Keratinocyte (primary cell): ENCODE data around the gene ZDHHC20. TPM values are rescaled to one million over a fixed set of nuclear protein-coding genes. Genes with fewer than 3 reads are reported as not detected.

ENCODE experiments used
- DNase-seq: peaks from one replicate; pipeline ENCODE4 v3.0.0-alpha.2; 2011; ENCODE audit warnings: low read depth, missing footprints, low spot score
- FAIRE-seq: peaks from 2 replicates; lab custom pipeline; 2011; peaks lifted over from hg19 to GRCh38; lab: Jason Lieb, UNC
- H2AFZ ChIP-seq: 2 replicates; pipeline ENCODE4 v1.6.0; 2012; ENCODE audit warnings: low read length, control low read depth, inconsistent platforms; ENCODE audit not compliant: control insufficient read depth
- H3K27ac ChIP-seq: 2 replicates; pipeline ENCODE4 v1.5.1; 2011; ENCODE audit warnings: low read length; ENCODE audit not compliant: control insufficient read depth, insufficient read depth
- H3K27me3 ChIP-seq: 3 replicates; pipeline ENCODE4 v1.6.0; 2011; ENCODE audit warnings: low read length; ENCODE audit not compliant: control insufficient read depth, insufficient read depth; ENCODE audit errors: extremely low read depth
- H3K36me3 ChIP-seq, 2 experiments: 2 replicates in 1 of 2; 3 replicates in 1 of 2; pipeline ENCODE4 v1.5.1; 2011; ENCODE audit warnings: low read length in 2 of 2, mild to moderate bottlenecking in 1 of 2; ENCODE audit not compliant: control insufficient read depth in 2 of 2, insufficient read depth in 2 of 2; ENCODE audit errors: extremely low read depth in 1 of 2
- H3K4me1 ChIP-seq: 3 replicates; pipeline ENCODE4 v1.5.1; 2011; ENCODE audit warnings: low read length; ENCODE audit not compliant: control insufficient read depth, insufficient read depth; ENCODE audit errors: extremely low read depth
- H3K4me2 ChIP-seq: 3 replicates; pipeline ENCODE4 v1.6.0; 2011; ENCODE audit warnings: low read depth, low read length; ENCODE audit not compliant: control insufficient read depth, insufficient read depth; ENCODE audit errors: extremely low read depth
- H3K4me3 ChIP-seq, 3 experiments: fragments of 200-600 bp in 1 of 3; sonication (generic) in 1 of 3; 2 replicates in 2 of 3; 3 replicates in 1 of 3; pipeline ENCODE4 v1.5.1; 2011 to 2016; ENCODE audit warnings: low read length in 3 of 3, mild to moderate bottlenecking in 3 of 3, control low read depth in 2 of 3, inconsistent platforms in 1 of 3, low read depth in 1 of 3, mixed read lengths in 1 of 3, mixed run types in 1 of 3, moderate library complexity in 1 of 3; ENCODE audit not compliant: control insufficient read depth in 2 of 3, insufficient read depth in 2 of 3; ENCODE audit errors: extremely low read depth in 1 of 3
- H3K79me2 ChIP-seq: 2 replicates; pipeline ENCODE4 v1.6.0; 2012; ENCODE audit warnings: low read length; ENCODE audit not compliant: control insufficient read depth, insufficient read depth
- H3K9ac ChIP-seq: 3 replicates; pipeline ENCODE4 v1.6.0; 2011; ENCODE audit warnings: low read length; ENCODE audit not compliant: control insufficient read depth, insufficient read depth; ENCODE audit errors: extremely low read depth
- H3K9me1 ChIP-seq: 3 replicates; pipeline ENCODE4 v1.6.0; 2011; ENCODE audit warnings: low read length; ENCODE audit not compliant: control insufficient read depth, insufficient read depth; ENCODE audit errors: extremely low read depth
- H3K9me3 ChIP-seq: 2 replicates; pipeline ENCODE4 v1.5.1; 2012; ENCODE audit warnings: low read depth, low read length; ENCODE audit not compliant: control insufficient read depth
- H4K20me1 ChIP-seq: 3 replicates; pipeline ENCODE4 v1.6.0; 2011; ENCODE audit warnings: low read length; ENCODE audit not compliant: control insufficient read depth, insufficient read depth; ENCODE audit errors: extremely low read depth
- EZH2 ChIP-seq: IDR thresholded peaks from one replicate; pipeline ENCODE4 v1.6.1; 2012; ENCODE audit warnings: inconsistent platforms, mild to moderate bottlenecking, low read length, moderate library complexity
- dilution Hi-C: fragments of 300-500 bp; cut with MboI; formaldehyde crosslinking; loops from one replicate; pipeline ENCODE4 v1.7.0; 2020; ENCODE audit warnings: low sequenced_read_pairs; ENCODE audit not compliant: extremely low pct_ligation_motif_present
- polyA plus RNA-seq, 5 experiments: library from polyadenylated mRNA; depleted of rRNA in 3 of 5; stranded (reverse) in 3 of 5; stranded (forward) in 1 of 5; unstranded in 1 of 5; fragments of >200 nt; gene quantifications; 1 replicate in 1 of 5; 2 replicates in 3 of 5; 3 replicates in 1 of 5; pipeline versions ENCODE4 v1.2.1 to v1.2.3, GENCODE V29; 2011 to 2012; ENCODE audit warnings: missing spikeins in 2 of 5, low read depth in 1 of 5, low replicate concordance in 1 of 5
- TF ChIP-seq, protein P1 (sequence below), 3 experiments: IDR thresholded peaks in 1 of 3; conservative IDR thresholded peaks in 1 of 3; optimal IDR thresholded peaks in 1 of 3; 2 replicates in 2 of 3; 3 replicates in 1 of 3; pipeline versions ENCODE3 to v1.5.1; 2011; ENCODE audit warnings: low read length in 3 of 3, mild to moderate bottlenecking in 3 of 3, moderate library complexity in 2 of 3, control low read depth in 1 of 3, inconsistent platforms in 1 of 3; ENCODE audit not compliant: insufficient read depth in 2 of 3; ENCODE audit errors: extremely low read depth in 1 of 3

ZDHHC20 gene
- polyA plus RNA-seq, 1 donor (not counting 4 experiments of a cell fraction or from before 2014, with no cell fraction given), result 45.8 TPM

GRCh38 chr13:21445759-21446158, 13.3 kb downstream of the ZDHHC20 start:
- FAIRE-seq, result no peak
- Histone ChIP-seq H3K4me1 (no peaks in the 10 kb centered on the region), H3K36me3 (peaks cover 0 to 3% of the 10 kb centered on the region in 2 experiments), H3K27ac (no peak overlapping the region), H3K9me3 (no peaks in the 10 kb centered on the region), H3K27me3 (no peaks in the 10 kb centered on the region), H2AFZ (no peak overlapping the region), H3K79me2 (peaks cover 36% of the 10 kb centered on the region), H3K4me2 (no peak overlapping the region), H3K4me3 (no peak overlapping the region), H3K9ac (no peak overlapping the region), H3K9me1 (no peaks in the 10 kb centered on the region), H4K20me1 (no peaks in the 10 kb centered on the region)
- dilution Hi-C loops, result no loop called here
- no peak for TF ChIP-seq EZH2
- TF ChIP-seq, protein P1, sequence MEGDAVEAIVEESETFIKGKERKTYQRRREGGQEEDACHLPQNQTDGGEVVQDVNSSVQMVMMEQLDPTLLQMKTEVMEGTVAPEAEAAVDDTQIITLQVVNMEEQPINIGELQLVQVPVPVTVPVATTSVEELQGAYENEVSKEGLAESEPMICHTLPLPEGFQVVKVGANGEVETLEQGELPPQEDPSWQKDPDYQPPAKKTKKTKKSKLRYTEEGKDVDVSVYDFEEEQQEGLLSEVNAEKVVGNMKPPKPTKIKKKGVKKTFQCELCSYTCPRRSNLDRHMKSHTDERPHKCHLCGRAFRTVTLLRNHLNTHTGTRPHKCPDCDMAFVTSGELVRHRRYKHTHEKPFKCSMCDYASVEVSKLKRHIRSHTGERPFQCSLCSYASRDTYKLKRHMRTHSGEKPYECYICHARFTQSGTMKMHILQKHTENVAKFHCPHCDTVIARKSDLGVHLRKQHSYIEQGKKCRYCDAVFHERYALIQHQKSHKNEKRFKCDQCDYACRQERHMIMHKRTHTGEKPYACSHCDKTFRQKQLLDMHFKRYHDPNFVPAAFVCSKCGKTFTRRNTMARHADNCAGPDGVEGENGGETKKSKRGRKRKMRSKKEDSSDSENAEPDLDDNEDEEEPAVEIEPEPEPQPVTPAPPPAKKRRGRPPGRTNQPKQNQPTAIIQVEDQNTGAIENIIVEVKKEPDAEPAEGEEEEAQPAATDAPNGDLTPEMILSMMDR (optimal IDR thresholded peaks at IDR 0.05 in 1 of 3, IDR thresholded peaks at IDR 0.05 in 1 of 3, conservative IDR thresholded peaks at IDR 0.05 in 1 of 3; ENCODE audit: extremely low read depth in 1 of 3, insufficient read depth in 2 of 3, low read length in 3 of 3), result no peak
- no peak for DNase-seq

GRCh38 chr13:21443171-21443570, 15.9 kb downstream of the ZDHHC20 start:
- DNase-seq (no peak), FAIRE-seq (no peak)
- H3K27me3 ChIP-seq, result no peaks in the 10 kb centered on the region
- H3K4me1 ChIP-seq, result no peaks in the 10 kb centered on the region
- H3K79me2 ChIP-seq, result peaks cover 34% of the 10 kb centered on the region
- H3K9ac ChIP-seq, result no peak overlapping the region
- H3K9me3 ChIP-seq, result no peaks in the 10 kb centered on the region
- H4K20me1 ChIP-seq, result no peaks in the 10 kb centered on the region
- TF ChIP-seq, protein P1 (optimal IDR thresholded peaks at IDR 0.05 in 1 of 3, IDR thresholded peaks at IDR 0.05 in 1 of 3, conservative IDR thresholded peaks at IDR 0.05 in 1 of 3; ENCODE audit: extremely low read depth in 1 of 3, insufficient read depth in 2 of 3, low read length in 3 of 3), result no peak
- TF ChIP-seq EZH2, result no peak
- no peak overlapping the region for H3K4me3 ChIP-seq
- H3K4me2 ChIP-seq, result no peak overlapping the region
- H3K9me1 ChIP-seq, result no peaks in the 10 kb centered on the region
- no peak overlapping the region for H3K27ac ChIP-seq
- no peak overlapping the region for H2AFZ ChIP-seq
- H3K36me3 ChIP-seq, result no peaks in the 10 kb centered on the region
- dilution Hi-C loops, result no loop called here
